T47D (cell line): ENCODE results near the gene HOOK1.
"Not testable (repeated sequence)": the region's sequence is repeated elsewhere in the genome, so short reads cannot be mapped to it uniquely, and the experiment has no call there.

Source experiments
- DNase-seq, 2 experiments: peaks; one replicate each; pipeline versions ENCODE4 v3.0.0 to v3.0.0-alpha.2; 2011 to 2012; ENCODE audit warnings: low read depth in 1 of 2, low spot score in 1 of 2
- JUND ChIP-seq: IDR thresholded peaks from 2 replicates; pipeline ENCODE4 v1.6.1; 2012; ENCODE audit warnings: low read depth
- in situ Hi-C: cut with HindIII; loops from 2 replicates; pipeline ENCODE4 v1.10.0; 2016; ENCODE audit warnings: low sequenced_read_pairs, low pct_unique_long_range_greater_than_20kb

HOOK1 gene

DNA sequence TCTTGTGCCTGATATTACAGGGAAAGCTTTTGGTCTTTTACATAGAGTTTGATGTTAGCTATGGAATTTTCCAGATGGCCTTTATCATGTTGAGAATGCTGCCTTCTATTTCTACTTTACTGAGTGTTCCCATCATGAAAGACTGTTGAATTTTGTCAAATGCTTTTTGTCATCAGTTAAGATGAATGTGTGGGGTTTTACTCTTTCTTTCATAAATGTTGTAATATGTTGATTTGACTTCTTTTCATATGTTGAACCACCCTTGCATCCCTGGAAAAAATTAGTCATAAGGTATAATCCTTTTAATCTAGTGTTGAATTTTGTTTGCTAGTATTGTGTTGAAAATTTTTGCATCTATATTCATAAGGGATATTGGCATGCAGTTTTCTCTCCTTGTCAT lies 16.1 kb upstream of the HOOK1 start:
- in situ Hi-C loops: no loop called here
- TF ChIP-seq JUND: no peak
- DNase-seq: no peak

DNA sequence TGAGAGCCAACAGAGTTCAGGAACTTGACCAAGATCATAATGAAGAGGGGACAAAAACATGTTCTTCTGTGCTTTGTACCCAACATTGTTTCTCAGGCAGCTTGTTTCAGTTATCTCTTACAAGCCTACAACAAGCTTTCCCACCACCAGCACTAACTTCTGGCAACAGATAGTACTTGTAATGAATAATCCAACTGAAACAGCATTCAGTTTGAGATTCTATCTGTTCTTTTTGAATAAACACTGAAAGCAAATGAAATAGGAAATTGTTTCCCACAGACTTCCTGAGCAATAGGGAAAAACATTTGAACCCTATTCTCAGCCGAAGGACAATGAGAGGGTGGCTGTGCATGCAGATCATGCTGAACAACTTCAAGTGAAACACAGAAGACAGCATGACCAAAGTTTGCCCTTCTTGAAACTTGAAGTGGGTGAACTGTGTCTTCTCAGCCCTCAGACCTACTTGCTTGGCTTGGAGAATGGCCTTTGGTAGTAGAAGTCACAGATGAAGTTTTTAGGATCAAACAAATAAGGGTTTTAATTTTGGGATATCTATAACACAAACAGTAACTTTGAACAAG lies 11.2 kb upstream of the HOOK1 start:
- DNase-seq: peak in 1 of 2 experiments; percentile 19
- in situ Hi-C loops: no loop called here
- TF ChIP-seq JUND: no peak

DNA sequence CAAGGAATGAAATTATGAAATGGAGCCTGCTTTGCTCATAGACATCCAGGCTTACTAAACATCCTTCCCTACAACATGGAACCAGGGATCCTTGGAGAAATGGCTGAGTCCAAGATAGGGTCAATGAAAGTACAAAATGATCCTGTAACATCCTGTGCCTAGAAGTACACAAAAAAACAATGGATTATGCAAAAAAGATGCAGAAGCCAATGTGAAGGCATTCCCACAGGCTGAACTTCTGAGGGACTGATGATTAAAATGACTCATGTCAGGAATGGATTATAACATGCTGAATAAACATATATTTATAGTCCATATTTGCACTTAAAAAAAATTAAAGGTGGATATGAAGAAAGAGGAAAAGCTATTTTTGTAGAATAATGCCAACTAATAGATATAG lies 10.4 kb upstream of the HOOK1 start:
- DNase-seq: no peak
- in situ Hi-C loops: no loop called here
- TF ChIP-seq JUND: no peak

DNA sequence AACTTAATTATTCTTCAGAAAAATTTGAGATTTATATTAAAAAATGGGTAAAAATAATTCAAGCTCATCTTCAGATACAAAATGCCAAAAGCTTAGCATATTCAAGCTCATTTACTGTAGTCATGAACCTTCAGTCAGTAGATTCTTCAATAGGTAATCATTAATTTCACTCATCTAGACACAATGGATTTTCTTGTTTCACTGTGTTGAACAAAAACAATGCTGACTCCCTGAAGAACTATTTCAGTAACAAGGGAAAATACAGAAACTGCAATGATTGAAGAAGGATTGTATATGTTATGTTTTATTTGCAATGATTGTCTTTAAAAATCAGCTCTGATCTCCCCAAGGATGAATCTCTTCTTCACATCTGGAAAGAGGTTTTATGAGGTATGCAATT lies 9.2 kb upstream of the HOOK1 start:
- in situ Hi-C loops: no loop called here
- TF ChIP-seq JUND: no peak

DNA sequence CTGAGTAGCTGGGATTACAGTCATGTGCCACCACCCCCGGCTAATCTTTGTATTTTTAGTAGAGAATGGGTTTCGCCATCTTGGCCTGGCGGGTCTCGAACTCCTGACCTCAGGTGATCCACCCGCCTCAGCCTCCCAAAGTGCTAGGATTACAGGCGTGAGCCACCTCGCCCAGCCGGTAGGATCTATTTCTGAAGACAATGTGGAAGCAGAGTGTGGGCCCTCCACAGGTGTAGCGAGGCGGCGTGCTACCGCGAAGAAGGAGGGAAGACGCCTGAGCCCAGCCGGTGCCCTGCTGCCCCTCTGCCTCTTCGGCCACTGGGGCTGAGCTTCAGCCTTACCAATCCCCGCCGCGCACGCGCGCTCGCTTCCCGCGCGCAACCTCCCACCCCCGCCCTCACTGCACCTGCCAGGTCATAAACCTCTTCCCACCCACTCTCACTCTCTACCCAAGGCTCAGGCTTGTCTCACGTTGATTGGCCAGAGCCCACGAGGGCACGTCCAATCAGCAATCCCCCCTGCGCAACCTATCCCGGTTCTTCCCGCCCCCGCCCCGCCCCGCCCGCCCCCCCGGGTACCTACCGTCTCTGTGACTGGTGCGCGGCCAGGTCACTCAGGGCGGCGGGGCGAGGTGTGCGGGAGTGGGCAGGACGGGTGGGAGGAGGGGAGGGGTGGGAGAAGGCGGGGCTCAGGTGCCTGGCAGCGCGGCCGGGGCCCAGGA lies 409 bp upstream of the HOOK1 start:
- in situ Hi-C loops: no loop called here
- peak; percentile 88 to 99 for DNase-seq
- TF ChIP-seq JUND: no peak

More for the DNA sequence above, 9.2 kb upstream of the HOOK1 start:
- no peak for DNase-seq

DNA sequence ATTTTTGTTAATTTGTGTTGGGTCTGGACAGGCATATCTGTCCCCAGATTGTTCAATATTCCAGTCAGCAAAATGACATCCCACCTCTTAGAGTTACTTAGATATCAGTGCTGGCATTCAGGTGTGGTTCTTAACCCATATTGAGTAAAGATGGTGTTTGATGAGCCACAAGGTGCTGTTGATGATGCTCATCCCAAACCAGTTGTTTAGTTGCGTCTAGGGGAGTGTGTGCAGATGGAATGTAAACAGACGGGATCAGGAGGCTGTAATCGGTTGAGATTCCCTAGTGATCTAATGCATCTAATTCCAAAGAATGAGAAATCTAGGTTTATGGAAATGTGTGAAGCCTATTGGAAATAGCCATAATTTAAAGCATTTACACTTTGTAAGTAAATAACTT lies 1.1 kb downstream of the HOOK1 start:
- no peak for TF ChIP-seq JUND
- in situ Hi-C loops: no loop called here
- DNase-seq: no peak

DNA sequence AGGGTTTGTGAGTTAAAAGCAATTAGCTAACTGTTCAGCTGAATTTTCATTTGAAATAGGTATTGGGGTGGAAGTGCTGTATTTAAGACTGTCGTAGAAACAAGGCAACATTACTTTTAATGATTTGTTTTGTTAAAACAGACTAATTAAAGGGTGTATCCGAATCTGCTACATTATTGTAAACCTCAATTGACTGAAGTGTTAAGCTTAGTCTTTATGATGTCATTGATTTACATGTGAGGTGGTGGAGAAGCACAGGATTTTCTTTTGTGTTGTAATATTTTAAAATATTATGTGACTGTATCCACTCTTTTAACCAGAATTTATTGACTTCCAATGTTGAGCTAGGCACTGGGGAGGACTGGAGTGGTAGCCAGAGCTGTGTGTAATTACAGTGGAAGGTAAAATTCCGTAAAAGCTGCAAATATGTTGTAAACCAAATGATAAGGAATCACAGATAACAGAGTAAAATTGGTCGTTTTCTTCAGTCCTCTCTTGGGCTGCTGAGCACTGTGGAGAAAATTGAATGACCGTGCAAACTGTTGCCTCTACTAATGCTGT lies 1.6 kb downstream of the HOOK1 start:
- in situ Hi-C loops: no loop called here
- TF ChIP-seq JUND: no peak
- no peak for DNase-seq

DNA sequence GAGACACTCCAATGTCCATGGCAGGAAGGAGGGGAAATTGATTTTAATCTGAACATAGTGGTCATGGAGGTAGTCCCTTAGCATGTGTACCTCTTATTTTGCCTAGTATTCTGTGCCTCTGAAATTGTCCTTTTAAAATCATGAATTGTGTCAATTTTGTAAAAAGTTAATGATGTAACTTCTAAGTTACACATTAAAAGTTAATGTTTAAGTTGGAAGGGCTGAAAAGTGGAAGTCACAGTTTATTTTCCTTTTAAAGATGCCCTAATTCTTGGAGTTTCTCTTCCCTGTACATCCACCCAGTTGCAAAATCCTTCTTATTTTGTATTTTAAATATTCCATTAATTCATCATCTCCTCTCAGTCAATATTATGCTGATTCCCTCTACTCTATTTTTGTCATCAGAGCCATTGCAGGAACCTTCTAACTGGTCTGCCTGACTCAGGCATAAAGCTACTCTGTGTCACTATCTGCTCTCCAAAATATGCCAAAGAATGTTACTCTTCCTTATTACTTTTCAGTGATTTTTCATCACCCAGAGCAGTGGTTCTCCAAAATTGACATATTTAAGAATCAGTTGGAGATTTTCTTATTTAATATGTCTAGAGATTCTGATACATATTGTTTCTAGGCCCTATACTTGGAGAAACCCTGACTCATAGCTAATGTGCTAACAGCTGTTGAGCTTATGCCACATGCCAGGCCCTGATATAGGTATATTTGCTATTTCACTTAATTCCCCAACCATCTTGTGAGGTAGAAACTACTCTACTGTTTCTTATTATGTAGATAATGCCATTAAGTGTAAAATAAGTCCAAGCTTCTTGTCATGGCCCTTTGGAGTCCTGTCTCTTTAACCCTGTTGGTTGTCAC lies 5.1 kb downstream of the HOOK1 start:
- TF ChIP-seq JUND: no peak
- in situ Hi-C loops: no loop called here
- DNase-seq: no peak

DNA sequence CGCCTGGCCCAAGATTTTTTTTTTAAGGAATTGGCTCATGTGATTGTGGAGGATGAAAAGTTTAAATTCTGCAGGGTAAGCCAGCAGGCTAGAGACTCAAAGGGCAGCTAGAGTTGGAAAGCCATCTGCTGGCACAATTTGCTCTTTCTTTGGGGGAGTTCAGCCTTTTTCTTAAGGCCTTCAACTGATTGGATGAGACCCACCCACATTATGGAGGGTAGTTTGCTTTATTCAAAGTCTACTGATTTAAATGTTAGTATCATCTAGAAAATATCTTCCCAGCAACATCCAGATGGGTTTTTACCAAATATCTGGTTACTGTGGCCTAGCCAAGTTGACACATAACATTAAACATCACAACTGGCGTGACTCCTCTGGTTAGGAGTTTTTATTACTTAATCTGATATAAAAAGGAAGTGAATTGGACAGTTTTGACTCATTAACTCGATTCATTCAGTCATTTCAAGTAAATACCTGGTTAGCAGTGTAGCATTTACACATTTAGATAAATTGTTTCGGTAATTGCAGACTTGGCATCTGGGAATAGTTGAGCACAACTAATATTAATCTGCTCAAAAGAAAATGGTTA lies 12.4 kb downstream of the HOOK1 start:
- in situ Hi-C loops: no loop called here
- no peak for TF ChIP-seq JUND
- DNase-seq: no peak

DNA sequence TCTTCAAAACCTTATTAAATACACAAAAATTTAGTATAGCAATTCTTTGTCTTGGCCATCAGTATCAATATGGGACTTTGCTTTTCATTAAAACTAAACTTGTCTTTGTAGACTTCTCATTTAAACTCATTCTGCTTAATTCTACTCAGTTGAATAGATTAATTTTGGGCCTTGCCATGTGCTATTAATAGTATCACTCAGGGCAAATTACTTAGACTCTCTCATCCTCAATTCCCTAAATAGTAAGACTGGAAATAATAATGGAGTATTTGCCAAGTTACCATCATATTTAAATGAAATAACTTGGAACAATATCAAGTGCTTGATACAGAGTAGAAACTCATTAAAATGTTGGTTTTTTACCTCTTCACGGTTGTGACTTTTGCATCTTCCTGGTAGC lies 13.4 kb downstream of the HOOK1 start:
- no peak for DNase-seq
- in situ Hi-C loops: no loop called here
- TF ChIP-seq JUND: no peak

DNA sequence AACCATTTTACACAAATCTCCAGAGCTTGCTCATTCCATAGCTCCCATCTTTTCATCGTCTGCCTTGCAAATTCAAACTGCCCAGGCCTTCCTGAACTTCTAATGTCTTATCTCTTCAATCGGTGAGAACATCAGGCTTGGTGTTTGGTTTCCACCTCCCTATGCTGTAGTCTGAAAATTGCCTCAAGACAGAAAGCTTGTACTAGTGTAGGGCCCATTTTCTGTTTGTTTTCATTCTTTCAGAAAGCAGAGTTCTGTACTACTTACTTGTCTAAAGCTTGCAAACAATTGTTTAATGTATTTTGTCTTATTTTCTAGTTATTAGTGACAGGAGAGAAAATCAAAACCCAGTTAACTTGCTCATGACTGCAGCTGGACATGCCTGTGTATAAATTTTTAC lies 16.8 kb downstream of the HOOK1 start:
- TF ChIP-seq JUND: no peak
- DNase-seq: peak in 1 of 2 experiments; percentile 78
- in situ Hi-C loops: no loop called here

DNA sequence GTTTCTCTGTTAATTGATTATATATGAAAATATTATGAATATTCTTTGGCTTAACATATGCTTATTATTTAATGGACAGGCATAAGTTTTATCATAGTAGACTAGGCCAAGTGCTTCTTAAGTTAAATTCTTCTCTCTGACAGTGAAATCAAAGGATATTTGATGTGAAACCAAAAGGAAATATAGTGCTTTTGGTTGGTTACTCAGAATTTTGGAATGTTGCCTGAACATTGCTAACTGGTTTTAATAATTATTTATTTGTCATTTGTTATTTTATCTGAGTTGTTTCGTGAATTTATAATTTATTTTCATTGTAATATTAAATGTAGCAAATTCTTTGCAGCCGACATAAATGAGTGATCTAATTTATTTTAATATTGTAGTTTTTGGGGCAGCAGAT lies 18.3 kb downstream of the HOOK1 start:
- DNase-seq: no peak
- in situ Hi-C loops: no loop called here
- no peak for TF ChIP-seq JUND

DNA sequence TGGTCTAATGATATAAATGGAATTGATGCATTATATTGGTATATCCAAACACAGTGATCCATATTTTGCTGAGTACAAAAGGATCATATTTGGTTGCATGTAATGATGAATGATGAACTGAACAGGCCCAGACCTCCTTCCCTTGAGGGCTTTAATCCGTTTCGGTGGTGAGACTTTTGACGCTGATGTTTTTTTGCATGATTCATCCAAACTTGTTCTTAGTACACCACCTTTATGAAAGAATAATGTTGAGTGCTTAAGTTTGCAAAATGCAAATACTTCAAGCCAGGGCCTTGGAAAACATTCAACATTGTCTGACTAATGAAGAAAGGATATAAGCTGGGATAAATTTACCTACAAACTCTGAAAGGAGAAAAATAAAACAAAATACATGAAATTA lies 19.2 kb downstream of the HOOK1 start:
- no peak for DNase-seq
- TF ChIP-seq JUND: no peak
- in situ Hi-C loops: no loop called here

DNA sequence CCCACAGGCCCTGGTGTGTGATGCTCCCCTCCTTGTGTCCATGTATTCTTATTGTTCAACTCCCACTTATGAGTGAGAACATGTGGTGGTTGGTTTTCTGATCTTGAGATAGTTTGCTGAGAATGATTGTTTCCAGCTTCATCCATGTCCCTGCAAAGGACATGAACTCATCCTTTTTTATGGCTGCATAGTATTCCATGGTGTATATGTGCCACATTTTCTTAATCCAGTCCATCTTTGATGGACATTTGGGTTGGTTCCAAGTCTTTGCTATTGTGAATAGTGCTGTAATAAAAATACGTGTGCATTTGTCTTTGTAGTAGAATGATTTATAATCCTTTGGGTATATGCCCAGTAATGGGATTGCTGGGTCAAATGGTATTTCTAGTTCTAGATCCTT lies 23.1 kb downstream of the HOOK1 start:
- in situ Hi-C loops, DNase-seq: not testable (repeated sequence)
